Naive B cell (primary cell): ENCODE results near the gene CCK. TPM values are rescaled to one million over a fixed set of nuclear protein-coding genes. Genes with fewer than 3 reads are reported as not detected.

Source experiments
- ATAC-seq, 2 donors: fragments of 150-1000 bp; cut with Tn5 transposase; 2 replicates each; pipeline ENCODE4 v1.10.0; 2021; ENCODE audit warnings: low read depth in 2 of 2, mild to moderate bottlenecking in 2 of 2, moderate library complexity in 2 of 2
- DNase-seq: peaks from one replicate; pipeline ENCODE4 v3.0.0; 2022
- H3K27ac Mint-ChIP-seq, 6 donors: one replicate each; pipeline ENCODE4 v1.8.0; 2020 to 2022; ENCODE audit warnings: mild to moderate bottlenecking in 6 of 6, mixed read lengths in 6 of 6, moderate library complexity in 5 of 6, inconsistent platforms in 2 of 6
- H3K27me3 Mint-ChIP-seq, 3 donors: one replicate each; pipeline ENCODE4 v1.8.0; 2021 to 2022; ENCODE audit warnings: mixed read lengths in 3 of 3, mild to moderate bottlenecking in 1 of 3
- H3K36me3 Mint-ChIP-seq, 2 donors: one replicate each; pipeline ENCODE4 v1.8.0; 2020 to 2022; ENCODE audit warnings: mixed read lengths in 2 of 2, inconsistent platforms in 1 of 2, mild to moderate bottlenecking in 1 of 2
- H3K4me1 Mint-ChIP-seq, 3 donors: one replicate each; pipeline ENCODE4 v1.8.0; 2020 to 2022; ENCODE audit warnings: mixed read lengths in 3 of 3, inconsistent platforms in 1 of 3, mild to moderate bottlenecking in 1 of 3, moderate library complexity in 1 of 3
- H3K4me3 Mint-ChIP-seq, 8 donors: one replicate each; pipeline ENCODE4 v1.8.0; 2020 to 2022; ENCODE audit warnings: mild to moderate bottlenecking in 8 of 8, mixed read lengths in 8 of 8, moderate library complexity in 8 of 8, inconsistent platforms in 2 of 8
- H3K9me3 Mint-ChIP-seq, 7 donors: one replicate each; pipeline ENCODE4 v1.8.0; 2020 to 2022; ENCODE audit warnings: mixed read lengths in 7 of 7, mild to moderate bottlenecking in 5 of 7, inconsistent platforms in 2 of 7, moderate library complexity in 1 of 7
- polyA plus RNA-seq, 6 donors: library from polyadenylated mRNA; unstranded; fragments of 300-500 nt; fragmentation: Illumina TruSeq; gene quantifications; one replicate each; pipeline ENCODE4 v1.2.3, GENCODE V29; 2021; ENCODE audit warnings: low read depth in 6 of 6

CCK gene
- polyA plus RNA-seq, 6 donors from 2014 or later: not detected

DNA sequence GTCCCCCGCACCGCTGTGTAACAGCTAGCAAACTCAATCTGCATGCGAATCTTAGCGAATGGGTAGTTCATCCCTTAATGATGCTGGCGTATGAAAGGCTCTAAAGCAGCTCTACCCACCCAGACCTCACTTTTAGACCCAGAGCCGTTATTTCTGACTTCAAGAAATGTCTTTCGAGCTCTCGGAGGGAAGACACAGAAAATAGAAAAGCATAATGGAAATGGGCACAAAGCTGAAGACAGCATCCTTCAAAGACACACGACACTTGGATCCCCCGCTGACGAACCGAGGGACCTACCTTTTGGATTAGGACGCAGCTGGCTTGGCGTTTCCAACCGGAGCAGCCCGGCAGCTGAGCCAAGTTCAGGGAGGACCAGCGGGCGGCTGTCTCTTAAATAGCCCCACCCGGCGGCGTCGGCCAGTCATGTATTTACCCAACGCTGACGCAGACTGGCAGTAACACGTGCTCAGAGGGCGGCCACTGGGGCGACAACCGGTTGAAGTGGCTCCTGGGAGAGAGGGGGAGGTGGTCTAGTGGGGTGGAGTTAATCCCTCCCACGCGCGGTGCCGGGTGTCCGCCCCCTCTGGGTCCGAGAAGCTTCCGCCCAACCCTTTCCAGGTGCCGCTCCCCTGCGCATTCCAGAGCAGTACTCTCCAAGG lies 1.5 kb downstream of the CCK start:
- Mint-ChIP-seq H3K4me3 (peak overlapping the region; percentile 20 to 65 (median 46)), H3K4me1 (peaks cover 5 to 13% (median 11%) of the 10 kb centered on the region in 3 donors), H3K27me3 (peaks cover 68 to 85% (median 84%) of the 10 kb centered on the region in 3 donors), H3K27ac (no peak overlapping the region), H3K36me3 (peaks cover 0 to 17% of the 10 kb centered on the region in 2 donors), H3K9me3 (peaks cover 0 to 5% (median 2%) of the 10 kb centered on the region in 7 donors)
- ATAC-seq: peak; percentile 60 to 63
- DNase-seq: no peak

- no peak for DNase-seq
- Mint-ChIP-seq H3K4me1 (peaks cover 5 to 13% (median 11%) of the 10 kb centered on the region in 3 donors), H3K36me3 (peaks cover 0 to 17% of the 10 kb centered on the region in 2 donors), H3K27ac (no peak overlapping the region), H3K27me3 (peaks cover 65 to 85% (median 83%) of the 10 kb centered on the region in 3 donors), H3K9me3 (peaks cover 0 to 4% (median 0%) of the 10 kb centered on the region in 7 donors), H3K4me3 (peak overlapping the region in 6 of 8 donors; percentile 47 to 65 (median 54))
- peak; percentile 41 to 45 for ATAC-seq
Observed at GRCh38 chr3:42263354-42264346, 2.3 kb downstream of the CCK start.

- Mint-ChIP-seq H3K4me3 (no peak overlapping the region), H3K27me3 (peaks cover 60 to 83% (median 82%) of the 10 kb centered on the region in 3 donors), H3K4me1 (peaks cover 5 to 13% (median 11%) of the 10 kb centered on the region in 3 donors), H3K9me3 (peaks cover 0 to 6% (median 2%) of the 10 kb centered on the region in 7 donors), H3K27ac (no peak overlapping the region), H3K36me3 (peaks cover 0 to 12% of the 10 kb centered on the region in 2 donors)
- DNase-seq: no peak
- ATAC-seq: no peak
Observed at GRCh38 chr3:42262525-42262924, 3.5 kb downstream of the CCK start.

- H3K27ac Mint-ChIP-seq: no peak overlapping the region
- peaks cover 60 to 77% (median 66%) of the 10 kb centered on the region in 3 donors for H3K27me3 Mint-ChIP-seq
- no peak for ATAC-seq
- no peak for DNase-seq
- H3K9me3 Mint-ChIP-seq: peaks cover 0 to 6% (median 0%) of the 10 kb centered on the region in 7 donors
- no peaks in the 10 kb centered on the region for H3K4me1 Mint-ChIP-seq
- H3K36me3 Mint-ChIP-seq: no peaks in the 10 kb centered on the region
- H3K4me3 Mint-ChIP-seq: no peak overlapping the region
Observed at GRCh38 chr3:42257007-42257406, 9.0 kb downstream of the CCK start.

GRCh38 chr3:42256135-42256819 lies 9.7 kb downstream of the CCK start:
- no peak overlapping the region for H3K27ac Mint-ChIP-seq
- no peak overlapping the region for H3K4me3 Mint-ChIP-seq
- DNase-seq (no peak), ATAC-seq (no peak)
- H3K27me3 Mint-ChIP-seq: peaks cover 54 to 69% (median 65%) of the 10 kb centered on the region in 3 donors
- H3K4me1 Mint-ChIP-seq: no peaks in the 10 kb centered on the region
- H3K36me3 Mint-ChIP-seq: no peaks in the 10 kb centered on the region
- H3K9me3 Mint-ChIP-seq: peaks cover 0 to 6% (median 0%) of the 10 kb centered on the region in 7 donors

- no peak for ATAC-seq
- Mint-ChIP-seq H3K27me3 (peaks cover 41 to 56% (median 49%) of the 10 kb centered on the region in 3 donors), H3K27ac (no peak overlapping the region), H3K9me3 (peaks cover 0 to 6% (median 0%) of the 10 kb centered on the region in 7 donors), H3K4me1 (no peaks in the 10 kb centered on the region), H3K36me3 (no peaks in the 10 kb centered on the region), H3K4me3 (no peak overlapping the region)
- no peak for DNase-seq
Observed at GRCh38 chr3:42254566-42254965, 11.4 kb downstream of the CCK start.

DNA sequence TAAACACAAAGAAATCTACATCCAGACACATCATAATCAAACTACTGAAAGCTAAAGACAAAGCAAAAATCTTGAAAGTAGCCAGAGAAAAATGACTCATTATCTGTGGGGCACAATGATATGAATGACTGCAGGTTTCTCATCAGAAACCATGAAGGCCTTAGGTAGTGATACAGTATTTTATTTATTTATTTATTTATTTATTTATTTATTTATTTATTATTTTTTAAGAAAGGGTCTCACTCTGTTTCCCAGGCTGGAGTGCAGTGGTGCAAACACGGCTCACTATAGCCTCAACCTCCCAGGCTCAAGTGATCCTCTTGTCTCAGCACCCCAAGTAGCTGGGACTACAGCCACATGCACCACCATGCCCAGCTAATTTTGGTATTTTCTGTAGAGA lies 15.2 kb downstream of the CCK start:
- no peaks in the 10 kb centered on the region for H3K36me3 Mint-ChIP-seq
- H3K27ac Mint-ChIP-seq: no peak overlapping the region
- DNase-seq (no peak), ATAC-seq (no peak)
- peaks cover 0 to 8% (median 0%) of the 10 kb centered on the region in 3 donors for H3K4me1 Mint-ChIP-seq
- H3K4me3 Mint-ChIP-seq: no peak overlapping the region
- peaks cover 31 to 42% (median 37%) of the 10 kb centered on the region in 3 donors for H3K27me3 Mint-ChIP-seq
- H3K9me3 Mint-ChIP-seq: peaks cover 0 to 2% (median 0%) of the 10 kb centered on the region in 7 donors

DNA sequence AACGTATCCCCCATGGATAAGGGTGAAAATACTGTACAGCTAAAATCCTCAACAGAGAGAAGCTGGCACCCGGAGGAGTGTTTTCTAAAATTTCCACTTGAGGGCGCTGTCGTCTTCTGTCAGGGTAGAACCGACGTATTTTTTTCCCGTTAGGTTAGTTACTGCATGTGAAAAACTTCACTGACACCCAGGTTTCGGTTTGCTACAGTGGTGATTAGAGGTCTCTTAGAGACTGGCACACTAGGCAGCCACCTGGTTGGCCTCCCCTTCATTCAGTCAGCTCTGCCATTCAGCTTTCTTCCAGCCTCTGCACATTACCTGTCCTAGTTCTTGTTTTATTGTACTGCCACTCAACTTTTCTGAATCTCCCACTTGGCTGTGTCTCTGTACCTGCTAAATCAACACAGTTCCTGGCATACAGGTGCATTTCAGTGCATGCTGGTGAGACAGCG lies 18.4 kb downstream of the CCK start:
- DNase-seq (peak; percentile 46), ATAC-seq (peak; percentile 38 to 64)
- Mint-ChIP-seq H3K27me3 (peaks cover 8 to 34% (median 25%) of the 10 kb centered on the region in 3 donors), H3K4me3 (peak overlapping the region in 1 of 8 donors; percentile 16), H3K36me3 (no peaks in the 10 kb centered on the region), H3K9me3 (peaks cover 0 to 5% (median 0%) of the 10 kb centered on the region in 7 donors), H3K27ac (peak overlapping the region in 1 of 6 donors; percentile 3), H3K4me1 (peaks cover 0 to 8% (median 0%) of the 10 kb centered on the region in 3 donors)

GRCh38 chr3:42246091-42246490 lies 19.9 kb downstream of the CCK start:
- H3K4me3 Mint-ChIP-seq: no peak overlapping the region

GRCh38 chr3:42236611-42237010 lies 29.4 kb downstream of the CCK start:
- ATAC-seq (no peak), DNase-seq (no peak)
- no peak overlapping the region for H3K4me3 Mint-ChIP-seq
- peaks cover 16 to 63% (median 26%) of the 10 kb centered on the region in 3 donors for H3K27me3 Mint-ChIP-seq
- peaks cover 6 to 34% (median 16%) of the 10 kb centered on the region in 7 donors for H3K9me3 Mint-ChIP-seq
- no peaks in the 10 kb centered on the region for H3K4me1 Mint-ChIP-seq
- no peak overlapping the region for H3K27ac Mint-ChIP-seq
- peaks cover 5 to 35% of the 10 kb centered on the region in 2 donors for H3K36me3 Mint-ChIP-seq

More at GRCh38 chr3:42246091-42246490, 19.9 kb downstream of the CCK start:
- Mint-ChIP-seq H3K27ac (no peak overlapping the region), H3K36me3 (no peaks in the 10 kb centered on the region), H3K4me1 (peaks cover 0 to 8% (median 0%) of the 10 kb centered on the region in 3 donors), H3K27me3 (peaks cover 8 to 34% (median 25%) of the 10 kb centered on the region in 3 donors), H3K9me3 (peaks cover 0 to 6% (median 2%) of the 10 kb centered on the region in 7 donors)
- DNase-seq (no peak), ATAC-seq (no peak)

DNA sequence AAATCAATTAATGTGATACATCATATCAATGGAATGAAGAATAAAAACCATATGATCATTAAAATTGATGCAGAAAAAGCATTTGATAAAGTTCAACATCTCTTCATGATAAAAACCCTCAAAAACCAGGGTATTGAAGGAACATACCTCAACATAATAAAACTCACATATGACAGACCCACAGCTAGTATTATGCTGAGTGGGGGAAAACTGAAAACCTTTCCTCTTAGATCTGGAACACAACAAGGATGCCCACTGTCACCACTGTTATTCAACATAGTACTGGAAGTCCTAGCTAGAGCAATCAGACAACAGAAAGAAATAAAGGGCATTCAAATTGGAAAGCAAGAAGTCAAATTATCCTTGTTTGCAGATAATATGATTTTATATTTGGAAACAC lies 30.5 kb downstream of the CCK start:
- peaks cover 6 to 34% (median 16%) of the 10 kb centered on the region in 7 donors for H3K9me3 Mint-ChIP-seq
- no peak overlapping the region for H3K4me3 Mint-ChIP-seq
- no peak overlapping the region for H3K27ac Mint-ChIP-seq
- peaks cover 16 to 63% (median 26%) of the 10 kb centered on the region in 3 donors for H3K27me3 Mint-ChIP-seq
- ATAC-seq: no peak
- H3K36me3 Mint-ChIP-seq: peaks cover 5 to 35% of the 10 kb centered on the region in 2 donors
- H3K4me1 Mint-ChIP-seq: no peaks in the 10 kb centered on the region
- no peak for DNase-seq

DNA sequence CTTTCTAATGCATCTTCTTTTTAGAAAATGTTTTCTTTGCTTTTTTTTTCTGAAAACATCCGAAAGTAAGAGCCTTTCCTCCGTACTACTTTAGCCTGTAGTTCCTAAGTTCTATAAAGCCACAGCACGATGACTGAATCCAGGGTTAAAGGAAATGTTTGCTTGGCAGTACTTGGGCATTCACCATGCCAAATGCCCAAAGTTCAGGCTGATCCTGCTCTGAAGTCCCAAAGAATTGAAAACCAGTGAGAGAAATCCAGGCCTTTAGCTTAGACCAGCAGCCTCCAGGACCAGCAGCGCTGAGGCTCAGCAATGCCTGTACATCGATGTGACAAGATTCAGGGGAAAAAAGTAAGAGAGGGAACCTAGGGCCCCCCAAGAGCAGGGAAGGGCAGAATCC lies 35.1 kb downstream of the CCK start:
- Mint-ChIP-seq H3K27me3 (peaks cover 6 to 21% (median 16%) of the 10 kb centered on the region in 3 donors), H3K4me1 (peaks cover 4 to 8% (median 5%) of the 10 kb centered on the region in 3 donors), H3K36me3 (peaks cover 5 to 20% of the 10 kb centered on the region in 2 donors), H3K27ac (no peak overlapping the region), H3K9me3 (peaks cover 0 to 10% (median 0%) of the 10 kb centered on the region in 7 donors), H3K4me3 (no peak overlapping the region)
- DNase-seq (no peak), ATAC-seq (no peak)
